Measurements from ENCODE around the gene ZNF800.

DNA sequence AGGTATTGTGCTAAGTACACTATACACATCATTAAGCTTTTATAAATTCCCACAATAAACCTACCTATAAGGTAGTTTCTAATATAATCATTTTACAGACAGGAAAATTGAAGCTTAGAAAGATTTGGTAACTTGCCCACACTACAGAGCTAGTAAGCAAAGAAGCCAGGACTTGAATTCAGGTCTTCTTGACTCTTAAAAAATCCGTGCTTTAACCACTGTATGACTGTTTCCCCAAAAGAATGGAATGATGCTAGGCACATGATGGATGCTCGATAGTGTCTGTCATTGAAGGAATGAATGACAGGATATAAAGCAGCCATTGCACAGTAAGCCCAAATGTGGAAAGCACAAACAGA, 26.6 kb downstream of the ZNF800 start:
- TF ChIP-seq, protein P1, sequence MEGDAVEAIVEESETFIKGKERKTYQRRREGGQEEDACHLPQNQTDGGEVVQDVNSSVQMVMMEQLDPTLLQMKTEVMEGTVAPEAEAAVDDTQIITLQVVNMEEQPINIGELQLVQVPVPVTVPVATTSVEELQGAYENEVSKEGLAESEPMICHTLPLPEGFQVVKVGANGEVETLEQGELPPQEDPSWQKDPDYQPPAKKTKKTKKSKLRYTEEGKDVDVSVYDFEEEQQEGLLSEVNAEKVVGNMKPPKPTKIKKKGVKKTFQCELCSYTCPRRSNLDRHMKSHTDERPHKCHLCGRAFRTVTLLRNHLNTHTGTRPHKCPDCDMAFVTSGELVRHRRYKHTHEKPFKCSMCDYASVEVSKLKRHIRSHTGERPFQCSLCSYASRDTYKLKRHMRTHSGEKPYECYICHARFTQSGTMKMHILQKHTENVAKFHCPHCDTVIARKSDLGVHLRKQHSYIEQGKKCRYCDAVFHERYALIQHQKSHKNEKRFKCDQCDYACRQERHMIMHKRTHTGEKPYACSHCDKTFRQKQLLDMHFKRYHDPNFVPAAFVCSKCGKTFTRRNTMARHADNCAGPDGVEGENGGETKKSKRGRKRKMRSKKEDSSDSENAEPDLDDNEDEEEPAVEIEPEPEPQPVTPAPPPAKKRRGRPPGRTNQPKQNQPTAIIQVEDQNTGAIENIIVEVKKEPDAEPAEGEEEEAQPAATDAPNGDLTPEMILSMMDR (conservative IDR thresholded peaks at IDR 0.05) = no peak
- no peak for TF ChIP-seq EZH2 (IDR thresholded peaks at IDR 0.05; ENCODE audit: low read depth)

All from PC-9 (cell line).